NCI-H510A (cell line): Measurements from ENCODE around the gene RNF224.

ENCODE experiments used
- DNase-seq: peaks from one replicate; lab custom pipeline; 2025; lab: John Stamatoyannopoulos, UW

RNF224 gene

GRCh38 chr9:137273611-137274320 lies 46.5 kb downstream of the RNF224 start:
- peak; percentile 89 for DNase-seq

- no peak for DNase-seq
Measured at GRCh38 chr9:137275203-137275587, 47.9 kb downstream of the RNF224 start.

- no peak for DNase-seq
Measured at GRCh38 chr9:137275588-137276472, 48.5 kb downstream of the RNF224 start.

GRCh38 chr9:137276473-137277328 lies 49.4 kb downstream of the RNF224 start:
- DNase-seq, result no peak

- DNase-seq, result no peak
Measured at GRCh38 chr9:137277329-137278041, 50.2 kb downstream of the RNF224 start, which contains the start of gene TOR4A. TOR4A (plus strand) TSS chr9:137277726; CDS start chr9:137278690, 964 bp downstream.

GRCh38 chr9:137278061-137278701 lies 50.9 kb downstream of the RNF224 start:
- DNase-seq, result no peak
